Smooth muscle cell of the coronary artery (primary cell): ENCODE data around the gene TRA2A. TPM values are rescaled to one million over a fixed set of nuclear protein-coding genes. Genes with fewer than 3 reads are reported as not detected.

ENCODE experiments used
- total RNA-seq: library from RNA; depleted of rRNA; stranded (reverse); fragments of >200 nt; gene quantifications from 2 replicates; pipeline ENCODE4 v1.2.3, GENCODE V29; 2014; ENCODE audit warnings: low replicate concordance

TRA2A gene
- total RNA-seq: 25.2 and 25.4 TPM in 2 replicates

GRCh38 chr7:23531794-23532489, at the start of gene TRA2A:
TSS of gene TRA2A (minus strand) at chr7:23531981. CDS start at chr7:23531824, 157 bp downstream.

GRCh38 chr7:23470330-23471105, 61.3 kb downstream of the TRA2A start, which contains the start of gene IGF2BP3:
TSS of gene IGF2BP3 (minus strand) at chr7:23470491. CDS start at chr7:23470110, 381 bp downstream.

Other genes with a start within 250 kb of the TRA2A start
- gene MALSU1, start 232.6 kb downstream of the TRA2A start, total RNA-seq: 52.3 and 92.6 TPM in 2 replicates
- 5.1 and 40.6 TPM in 2 replicates for gene IGF2BP3, start 61.5 kb downstream of the TRA2A start, total RNA-seq
- gene CCDC126, start 65.4 kb upstream of the TRA2A start, total RNA-seq: 6.1 and 9.4 TPM in 2 replicates
- 0.30 and 3.0 TPM in 2 replicates for gene FAM221A, start 148.2 kb upstream of the TRA2A start, total RNA-seq
- not detected in 2 replicates for gene STK31, start 178.2 kb upstream of the TRA2A start, total RNA-seq